Esophagus muscularis mucosa (tissue), 3 donors: Measurements from ENCODE around the gene RYR2.

Experiments
- POLR2AphosphoS5 ChIP-seq, 2 donors: sonication (generic); formaldehyde crosslinking; IDR thresholded peaks; one replicate each; pipeline ENCODE4 v1.6.1; 2017; ENCODE audit warnings: antibody characterized with exemption in 2 of 2
- TF ChIP-seq, protein P1 (sequence below), 3 experiments: fragments of 200-600 bp in 2 of 3; fragments of 450-650 bp in 1 of 3; sonication (generic) in 2 of 3; IDR thresholded peaks; one replicate each; pipeline ENCODE4 v1.5.1; 2017 to 2019; ENCODE audit warnings: antibody characterized with exemption in 3 of 3, mild to moderate bottlenecking in 2 of 3, moderate library complexity in 1 of 3

DNA sequence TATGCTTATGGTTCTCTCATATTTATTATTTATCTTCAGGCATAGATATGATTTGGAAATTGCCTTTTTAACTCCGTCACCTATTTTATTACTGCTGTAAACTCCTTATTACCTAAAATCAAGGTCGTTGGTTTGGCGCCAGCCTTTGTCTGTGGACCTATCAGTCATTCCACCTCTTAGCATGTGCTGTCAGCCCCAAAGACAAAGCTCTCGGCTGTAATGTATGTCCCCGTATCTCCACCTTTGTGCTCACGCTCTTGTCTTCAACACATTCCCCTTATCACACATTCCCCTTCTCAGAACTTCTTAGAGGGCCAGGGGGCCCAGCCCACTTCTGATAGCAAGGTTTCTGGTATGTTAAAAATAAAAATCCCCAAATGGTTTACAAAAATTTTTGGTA, 342.2 kb downstream of the RYR2 start:
- TF ChIP-seq, protein P1, sequence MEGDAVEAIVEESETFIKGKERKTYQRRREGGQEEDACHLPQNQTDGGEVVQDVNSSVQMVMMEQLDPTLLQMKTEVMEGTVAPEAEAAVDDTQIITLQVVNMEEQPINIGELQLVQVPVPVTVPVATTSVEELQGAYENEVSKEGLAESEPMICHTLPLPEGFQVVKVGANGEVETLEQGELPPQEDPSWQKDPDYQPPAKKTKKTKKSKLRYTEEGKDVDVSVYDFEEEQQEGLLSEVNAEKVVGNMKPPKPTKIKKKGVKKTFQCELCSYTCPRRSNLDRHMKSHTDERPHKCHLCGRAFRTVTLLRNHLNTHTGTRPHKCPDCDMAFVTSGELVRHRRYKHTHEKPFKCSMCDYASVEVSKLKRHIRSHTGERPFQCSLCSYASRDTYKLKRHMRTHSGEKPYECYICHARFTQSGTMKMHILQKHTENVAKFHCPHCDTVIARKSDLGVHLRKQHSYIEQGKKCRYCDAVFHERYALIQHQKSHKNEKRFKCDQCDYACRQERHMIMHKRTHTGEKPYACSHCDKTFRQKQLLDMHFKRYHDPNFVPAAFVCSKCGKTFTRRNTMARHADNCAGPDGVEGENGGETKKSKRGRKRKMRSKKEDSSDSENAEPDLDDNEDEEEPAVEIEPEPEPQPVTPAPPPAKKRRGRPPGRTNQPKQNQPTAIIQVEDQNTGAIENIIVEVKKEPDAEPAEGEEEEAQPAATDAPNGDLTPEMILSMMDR (IDR thresholded peaks at IDR 0.05) = no peak
- TF ChIP-seq POLR2AphosphoS5 (IDR thresholded peaks at IDR 0.05) = no peak
